ENCODE data around the gene RAB11FIP4.

RAB11FIP4 gene

DNA sequence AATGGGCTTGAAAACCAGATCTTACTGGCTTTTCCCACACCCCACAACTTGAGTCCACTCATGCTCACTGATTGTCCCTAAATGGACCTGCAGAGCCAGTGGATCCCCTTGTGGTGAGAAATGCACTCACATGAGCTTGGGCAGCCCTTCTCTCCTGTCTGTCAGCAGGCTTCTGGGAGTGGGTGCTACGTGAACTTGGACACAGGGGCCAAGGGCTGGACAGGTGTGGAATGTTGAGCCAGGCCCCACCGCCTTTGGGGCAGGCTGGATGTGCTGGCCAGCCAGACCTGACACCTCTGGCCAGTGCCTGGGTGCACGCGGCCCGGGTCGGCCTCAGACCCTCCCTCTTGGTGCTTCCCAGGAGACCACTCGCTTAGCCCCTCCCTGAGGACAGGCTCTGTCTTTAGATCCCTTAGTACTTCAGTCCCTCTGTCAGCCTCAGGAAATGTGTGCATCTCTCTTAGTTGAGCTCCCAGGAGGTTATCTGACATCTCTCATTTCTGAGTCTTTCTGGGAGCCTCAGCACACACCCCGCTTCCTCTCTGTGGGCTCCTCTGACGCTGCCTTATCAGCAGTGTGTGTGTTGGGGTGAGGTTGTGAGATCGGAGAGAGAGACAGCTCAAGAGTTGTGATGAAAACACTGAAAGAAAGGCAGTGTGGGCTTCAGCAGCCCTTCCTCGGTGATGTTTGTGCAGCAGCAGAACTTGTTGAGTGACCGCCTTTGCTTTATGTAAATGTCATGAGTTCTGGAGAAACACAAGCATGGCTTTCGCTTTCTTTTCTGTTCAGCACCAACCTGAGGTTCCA lies 117.0 kb downstream of the RAB11FIP4 start:
- DNase-seq: peak; percentile 77

GRCh38 chr17:31509095-31509804 lies 117.8 kb downstream of the RAB11FIP4 start:
- DNase-seq: peak; percentile 12

DNA sequence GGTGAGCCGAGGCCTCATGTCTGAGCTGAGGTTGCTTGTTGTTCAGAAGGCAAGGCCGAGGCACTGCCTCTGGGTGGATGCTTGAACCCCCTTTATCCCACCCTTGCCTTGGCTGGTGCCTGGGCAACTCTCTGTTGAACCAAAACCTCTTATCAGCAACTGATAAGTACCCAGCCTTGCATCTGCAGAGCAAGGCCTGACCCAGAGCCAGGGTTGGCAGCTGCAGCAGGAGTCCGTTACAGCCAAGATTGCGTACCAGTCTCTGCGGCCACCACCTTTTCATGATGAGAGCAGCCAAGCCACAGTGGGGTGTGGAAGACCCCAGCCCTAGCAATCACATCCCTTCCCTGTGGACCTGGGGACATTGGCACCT lies 118.3 kb downstream of the RAB11FIP4 start:
- DNase-seq: no peak

GRCh38 chr17:31510308-31511194 lies 119.1 kb downstream of the RAB11FIP4 start:
- peak; percentile 17 for DNase-seq

DNA sequence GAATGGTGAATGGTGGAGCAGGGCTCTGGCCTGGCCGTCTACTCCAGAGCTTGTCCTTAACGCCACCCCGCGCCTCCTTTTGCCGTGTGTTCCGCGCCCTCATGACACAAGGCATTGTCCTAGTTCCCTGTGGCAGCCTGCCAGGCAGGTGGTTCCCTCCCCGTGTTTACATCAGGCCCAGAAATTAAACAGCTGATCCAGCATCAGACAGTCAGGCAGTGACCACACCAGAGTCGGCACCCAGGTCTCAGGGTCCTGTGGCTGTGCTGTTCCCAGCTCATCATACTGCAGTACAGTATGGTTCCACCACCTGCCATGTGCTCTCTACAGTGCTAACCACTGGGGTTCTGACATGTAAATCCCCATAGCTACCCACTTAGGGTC lies 119.7 kb downstream of the RAB11FIP4 start:
- no peak for DNase-seq

DNA sequence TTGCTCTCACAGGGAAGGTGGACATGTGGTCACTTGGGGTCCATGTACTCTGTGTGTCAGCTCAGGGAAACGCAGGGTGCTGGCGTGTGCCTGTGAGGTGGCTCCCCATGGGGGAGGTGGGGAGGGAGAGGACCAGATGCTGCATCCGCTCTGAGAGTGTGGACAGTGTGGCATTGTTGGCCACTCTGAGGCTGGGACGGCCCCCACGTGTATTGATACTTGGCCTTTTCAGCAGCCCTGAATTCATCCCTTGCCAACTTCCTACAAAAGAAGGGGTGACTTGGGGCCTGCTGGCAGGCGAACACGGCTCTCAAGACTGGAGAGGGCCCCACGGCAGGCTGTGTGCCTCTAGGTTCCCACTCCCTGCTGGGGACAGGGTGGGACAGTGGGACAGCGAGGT lies 120.1 kb downstream of the RAB11FIP4 start:
- no peak for DNase-seq

DNA sequence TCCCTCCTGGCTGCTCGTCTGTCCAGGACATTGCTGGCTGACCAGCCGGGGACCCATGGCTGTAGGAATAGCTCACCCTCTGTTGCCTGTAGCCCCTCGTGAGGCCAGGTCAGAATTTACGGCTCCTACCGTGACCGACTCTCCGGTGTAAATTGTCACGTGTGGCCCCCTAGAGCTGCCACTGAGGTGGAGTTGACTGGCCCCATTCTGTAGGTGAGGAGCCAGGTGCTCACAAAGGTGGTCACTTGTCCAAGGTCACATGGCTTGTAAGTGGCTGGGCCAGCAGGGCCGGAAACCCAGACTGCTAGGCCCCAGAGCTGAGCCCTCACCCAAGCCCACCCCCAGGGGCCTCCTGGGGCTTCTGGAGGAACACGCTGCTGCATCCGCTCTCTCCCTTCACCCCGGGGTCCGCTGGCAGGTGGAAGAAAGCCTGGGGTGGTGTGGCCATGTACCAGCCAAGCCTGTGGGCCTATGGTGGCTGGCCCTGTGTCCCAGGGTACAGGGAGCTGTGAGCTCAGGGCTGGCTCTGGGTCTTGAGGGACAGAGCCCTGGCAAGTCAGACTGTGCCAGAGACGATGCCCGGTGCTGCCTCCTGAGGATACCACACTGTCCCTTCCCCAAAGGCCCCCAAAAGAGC lies 120.7 kb downstream of the RAB11FIP4 start:
- no peak for DNase-seq

DNA sequence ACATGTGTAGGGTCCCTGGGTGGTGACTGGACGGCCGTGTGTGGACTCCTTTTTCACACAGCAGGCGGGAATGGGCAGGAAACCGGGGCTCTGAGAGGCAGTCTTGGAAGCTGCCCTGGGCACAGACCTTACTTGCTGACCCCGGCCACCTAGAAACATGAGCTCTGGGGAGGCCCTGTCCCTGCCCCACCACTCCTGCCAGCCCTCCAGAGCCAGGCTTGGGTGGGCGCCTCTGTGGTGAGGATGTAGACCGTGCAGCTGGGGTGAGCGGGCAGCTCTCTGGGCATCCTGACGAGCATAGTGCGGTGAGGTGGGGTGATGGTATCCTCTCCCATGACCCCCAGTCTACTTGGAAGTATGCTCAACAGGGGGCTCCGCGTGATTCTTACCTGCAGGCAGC lies 121.3 kb downstream of the RAB11FIP4 start:
- no peak for DNase-seq

DNA sequence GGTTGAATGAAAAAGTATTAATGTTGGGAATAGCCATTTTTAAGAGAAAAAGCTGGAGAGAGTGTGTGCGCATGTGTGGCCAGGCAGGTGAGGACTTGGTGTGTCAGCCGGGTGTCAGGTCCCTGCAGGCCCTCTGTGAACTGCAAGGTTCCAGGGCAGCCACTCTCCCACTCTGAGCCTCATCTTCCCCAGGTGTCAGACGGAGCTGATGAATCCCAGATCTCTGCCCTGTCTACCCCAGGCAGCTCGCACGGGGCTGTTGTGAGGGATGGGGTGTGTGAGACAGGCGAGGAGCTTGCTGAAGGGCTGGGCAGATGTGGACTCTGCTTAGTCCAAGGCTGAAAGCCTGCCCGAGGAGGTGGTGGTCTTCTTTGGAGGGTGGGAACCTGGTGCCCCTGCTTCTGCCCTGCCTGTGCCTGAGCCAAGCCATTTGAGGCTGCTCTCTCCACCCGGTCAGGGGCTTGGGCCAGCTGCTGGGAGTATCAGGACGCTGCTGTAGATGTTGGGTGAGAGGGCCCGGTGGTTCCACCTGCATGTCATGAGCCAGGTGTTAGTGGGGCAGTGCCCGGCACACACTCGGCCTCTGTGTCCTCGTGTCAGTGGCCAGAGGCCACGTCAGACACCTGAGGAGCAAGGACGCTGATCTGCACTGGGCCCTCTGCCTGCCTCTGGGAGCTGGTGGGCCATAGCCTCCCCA lies 122.4 kb downstream of the RAB11FIP4 start:
- no peak for DNase-seq

GRCh38 chr17:31515267-31515666 lies 123.8 kb downstream of the RAB11FIP4 start:
- DNase-seq: no peak

- no peak for DNase-seq
Measured at GRCh38 chr17:31517524-31517923, 126.0 kb downstream of the RAB11FIP4 start.

- no peak for DNase-seq
Measured at GRCh38 chr17:31518478-31518877, 127.0 kb downstream of the RAB11FIP4 start.

- DNase-seq: no peak
Measured at GRCh38 chr17:31521632-31522283, 130.3 kb downstream of the RAB11FIP4 start.

GRCh38 chr17:31522284-31522931 lies 130.9 kb downstream of the RAB11FIP4 start:
- DNase-seq: no peak

DNA sequence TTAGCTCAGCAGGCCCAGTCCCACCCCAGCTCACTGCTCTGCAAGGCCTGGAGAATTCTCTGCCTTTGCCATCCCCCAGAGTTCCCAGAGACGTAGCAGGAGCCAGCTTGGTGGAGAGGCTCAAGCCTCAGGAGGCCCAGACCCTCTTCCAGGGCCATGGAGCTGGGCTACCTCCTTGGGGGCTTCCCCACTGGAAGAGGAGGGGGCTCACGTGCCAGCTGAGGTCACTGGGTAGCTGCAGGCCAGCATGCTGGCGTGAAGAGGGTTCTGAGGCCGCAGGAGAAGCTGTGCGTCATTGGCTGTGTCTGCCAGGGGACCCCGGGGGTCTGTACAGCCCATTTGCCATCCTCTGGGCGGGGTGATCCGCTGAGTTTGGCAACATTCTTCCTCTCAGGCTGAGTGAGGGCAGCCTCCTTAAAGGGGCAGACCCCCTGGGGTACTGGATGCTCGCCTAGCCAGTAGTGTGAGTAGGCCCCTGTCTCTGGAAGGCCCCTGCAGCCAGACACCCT lies 131.6 kb downstream of the RAB11FIP4 start:
- DNase-seq: no peak

DNA sequence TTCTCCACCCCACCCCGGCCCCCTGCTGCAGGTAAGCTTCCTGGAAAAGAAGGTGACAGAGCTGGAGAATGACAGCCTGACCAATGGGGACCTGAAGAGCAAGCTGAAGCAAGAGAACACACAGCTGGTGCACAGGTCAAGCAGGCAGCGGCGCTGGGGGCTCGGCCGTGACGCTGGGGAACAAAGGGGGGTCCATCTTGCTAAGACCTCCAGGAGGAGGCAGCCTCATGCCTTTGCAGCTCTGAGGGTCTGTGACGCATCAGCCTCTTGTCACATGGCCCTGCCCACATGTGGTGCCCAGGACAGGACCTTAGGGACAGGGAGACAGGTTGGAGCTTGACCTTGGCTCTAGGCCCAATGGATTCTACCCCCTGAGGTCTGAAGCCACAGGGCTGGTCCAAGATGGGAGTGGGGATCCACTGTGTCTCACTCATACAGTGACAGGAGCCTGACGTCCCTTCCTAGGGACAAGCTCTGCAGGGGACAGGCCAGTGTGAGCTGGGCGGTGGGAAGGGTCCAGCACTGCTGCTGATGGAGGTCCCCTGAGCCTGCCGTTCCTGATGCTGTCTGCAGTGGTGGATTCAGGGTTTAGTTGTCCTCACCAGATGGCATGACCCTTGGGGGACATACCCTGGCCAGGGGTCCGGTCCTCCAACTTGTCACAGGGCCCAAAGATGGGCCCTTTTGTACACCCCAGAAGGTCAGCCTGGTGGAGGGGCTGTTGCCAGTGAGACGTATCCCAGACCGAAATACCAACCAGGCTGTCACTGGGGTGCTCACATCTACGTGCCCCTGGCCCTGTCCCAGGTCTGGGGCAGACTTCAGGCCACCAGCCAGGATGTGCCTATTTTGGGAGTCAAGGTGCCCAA lies 132.6 kb downstream of the RAB11FIP4 start:
- no peak for DNase-seq

DNA sequence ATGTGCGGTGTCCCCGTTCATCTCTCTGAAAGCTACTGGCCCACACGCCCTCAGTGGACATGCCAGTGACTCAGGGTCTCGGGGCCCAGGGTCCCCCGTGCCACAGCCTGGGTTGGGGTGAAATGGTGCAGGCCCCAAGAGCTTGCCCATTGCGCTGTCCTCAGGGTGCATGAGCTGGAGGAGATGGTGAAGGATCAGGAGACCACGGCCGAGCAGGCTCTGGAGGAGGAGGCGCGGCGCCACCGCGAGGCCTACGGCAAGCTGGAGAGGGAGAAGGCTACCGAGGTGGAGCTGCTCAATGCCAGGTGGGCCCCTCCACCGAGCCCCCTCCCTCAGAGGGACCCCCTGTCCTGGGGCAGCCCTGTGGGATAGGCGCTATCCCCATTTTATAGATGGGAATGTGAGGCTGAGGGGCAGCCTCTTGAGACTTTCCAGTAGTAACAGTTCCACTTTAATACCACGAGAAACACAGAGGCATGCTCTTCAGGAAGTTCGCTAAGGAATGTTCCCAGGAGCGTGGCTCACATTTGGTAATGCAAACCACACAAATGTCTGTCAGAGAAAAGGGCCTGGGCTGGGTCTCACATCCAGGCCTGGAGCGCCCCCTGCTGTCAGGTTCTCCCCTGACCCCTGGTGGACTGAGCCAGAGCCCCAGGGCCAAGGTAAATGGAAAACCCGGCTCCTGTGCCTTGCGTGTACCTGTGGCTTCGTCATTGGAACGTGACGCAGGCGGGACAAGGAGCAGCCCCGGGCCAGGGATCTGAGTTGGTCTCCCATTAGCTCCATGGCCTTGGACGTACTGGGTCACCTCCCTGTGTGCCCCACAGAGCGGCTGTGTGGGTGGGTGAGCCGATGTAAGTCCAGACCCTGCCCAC lies 133.7 kb downstream of the RAB11FIP4 start:
- peak; percentile 84 for DNase-seq

- no peak for DNase-seq
Measured at GRCh38 chr17:31525801-31526549, 134.5 kb downstream of the RAB11FIP4 start.
